Esophagus mucosa (tissue), 1 donor: Measurements from ENCODE around the gene MBD2. TPM values are rescaled to one million over a fixed set of nuclear protein-coding genes. Genes with fewer than 3 reads are reported as not detected.
"Not testable (repeated sequence)": the region's sequence is repeated elsewhere in the genome, so short reads cannot be mapped to it uniquely, and the experiment has no call there.

Source experiments
- ATAC-seq: fragments of 200-7000 bp; cut with Tn5 transposase; one replicate; pipeline ENCODE4 v1.9.1; 2020
- total RNA-seq: library from RNA; stranded (reverse); gene quantifications from one replicate; pipeline ENCODE4 v1.2.4, GENCODE V29; 2023
- donor health status: DM: yes; HTN: yes; CAD: no.

Gene MBD2, protein sequence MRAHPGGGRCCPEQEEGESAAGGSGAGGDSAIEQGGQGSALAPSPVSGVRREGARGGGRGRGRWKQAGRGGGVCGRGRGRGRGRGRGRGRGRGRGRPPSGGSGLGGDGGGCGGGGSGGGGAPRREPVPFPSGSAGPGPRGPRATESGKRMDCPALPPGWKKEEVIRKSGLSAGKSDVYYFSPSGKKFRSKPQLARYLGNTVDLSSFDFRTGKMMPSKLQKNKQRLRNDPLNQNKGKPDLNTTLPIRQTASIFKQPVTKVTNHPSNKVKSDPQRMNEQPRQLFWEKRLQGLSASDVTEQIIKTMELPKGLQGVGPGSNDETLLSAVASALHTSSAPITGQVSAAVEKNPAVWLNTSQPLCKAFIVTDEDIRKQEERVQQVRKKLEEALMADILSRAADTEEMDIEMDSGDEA
- 175 TPM for total RNA-seq

DNA sequence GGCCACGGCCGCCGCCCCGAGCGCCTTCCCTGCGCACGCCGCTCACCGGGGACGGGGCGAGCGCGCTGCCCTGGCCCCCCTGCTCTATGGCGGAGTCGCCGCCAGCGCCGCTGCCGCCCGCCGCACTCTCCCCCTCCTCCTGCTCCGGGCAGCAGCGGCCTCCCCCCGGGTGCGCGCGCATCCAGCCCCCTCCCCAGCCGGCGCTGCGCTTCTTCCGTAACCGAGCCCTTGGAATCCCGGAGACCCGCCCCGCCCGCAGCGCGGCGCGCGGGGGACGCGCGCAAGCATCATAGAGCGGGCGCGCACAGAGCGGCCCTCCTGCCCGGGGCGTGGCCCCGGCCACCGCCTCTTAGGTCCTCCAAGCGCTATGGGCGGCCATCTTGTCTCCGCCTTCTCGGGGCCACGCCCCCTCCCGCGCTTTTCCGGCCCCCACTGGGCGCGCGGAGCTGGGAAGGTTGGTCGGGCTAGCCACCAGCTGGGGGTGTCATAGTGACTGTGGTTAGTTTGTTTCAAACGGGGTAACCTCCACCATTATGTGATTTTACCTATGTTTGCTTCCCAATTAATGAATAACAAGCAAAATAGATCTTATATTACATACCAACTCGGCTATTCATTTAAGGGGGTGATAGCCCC lies at the start of gene MBD2:
Gene MBD2, minus strand, starts transcription at position 291 of the 636 bp plus-strand sequence. Its CDS starts 110 bp downstream, at position 181.
- peak; percentile 98 for ATAC-seq

DNA sequence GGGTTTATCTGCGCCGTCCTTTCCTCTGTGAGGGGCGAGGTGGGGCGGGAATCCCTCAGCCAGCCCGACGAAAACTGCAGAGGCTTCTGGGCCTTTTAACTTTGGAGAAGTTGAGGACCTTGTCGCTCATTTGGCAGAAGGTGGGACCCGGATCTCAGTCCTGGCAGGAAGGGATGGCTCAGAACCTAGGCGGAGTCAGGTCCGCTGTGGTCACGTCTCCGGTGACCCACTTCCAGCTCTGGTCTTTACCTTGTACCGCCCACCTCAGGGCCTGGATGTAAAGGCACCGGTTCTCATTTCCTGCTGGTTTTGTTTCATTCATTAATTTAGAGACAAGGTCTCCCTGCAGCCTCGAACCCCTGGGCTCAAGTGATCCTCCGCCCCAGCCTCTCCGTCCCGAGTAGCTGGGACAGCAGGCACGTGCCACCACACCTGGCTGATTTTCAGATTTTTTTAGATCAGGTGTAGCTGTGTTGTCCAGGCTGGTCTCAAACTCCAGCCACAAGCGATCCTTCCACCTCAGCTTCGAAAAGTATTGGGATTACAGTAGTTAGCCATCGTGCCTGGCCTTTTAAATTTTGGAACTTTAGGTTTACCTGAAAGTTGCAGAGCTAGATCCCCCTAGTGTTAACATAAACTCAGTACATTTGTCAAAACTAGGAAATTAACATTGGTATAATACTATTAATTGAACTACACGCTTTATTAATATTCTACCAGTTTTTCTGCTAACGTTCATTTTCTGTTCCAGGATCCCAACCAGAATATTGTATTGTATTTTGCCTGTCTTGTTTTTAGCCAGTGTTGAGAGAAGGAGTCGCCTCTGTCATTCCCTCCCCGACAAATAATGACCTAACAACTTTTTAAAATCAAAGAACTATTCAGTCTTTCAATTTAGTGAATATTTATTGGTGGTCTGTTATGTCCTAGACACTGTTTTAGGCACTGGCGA lies 45.7 kb upstream of the MBD2 start:
- peak; percentile 72 for ATAC-seq

DNA sequence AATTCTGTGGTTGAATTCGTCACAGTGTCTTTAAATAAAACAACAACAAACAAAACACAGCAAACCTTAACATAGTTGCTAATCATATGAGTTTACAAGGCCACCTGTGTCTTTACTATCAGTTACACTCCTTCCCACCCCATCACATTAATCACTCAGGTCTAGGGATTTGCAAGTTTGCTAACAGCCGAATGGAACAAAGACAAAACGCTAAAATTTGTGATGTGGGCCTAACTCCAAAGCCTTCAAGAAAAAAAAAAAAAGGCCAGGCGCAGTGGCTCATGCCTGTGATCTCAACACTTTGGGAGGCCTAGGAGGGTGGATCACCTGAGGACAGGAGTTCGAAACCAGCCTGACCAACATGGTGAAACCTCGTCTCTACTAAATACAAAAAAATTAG lies 44.3 kb upstream of the MBD2 start:
- no peak for ATAC-seq

DNA sequence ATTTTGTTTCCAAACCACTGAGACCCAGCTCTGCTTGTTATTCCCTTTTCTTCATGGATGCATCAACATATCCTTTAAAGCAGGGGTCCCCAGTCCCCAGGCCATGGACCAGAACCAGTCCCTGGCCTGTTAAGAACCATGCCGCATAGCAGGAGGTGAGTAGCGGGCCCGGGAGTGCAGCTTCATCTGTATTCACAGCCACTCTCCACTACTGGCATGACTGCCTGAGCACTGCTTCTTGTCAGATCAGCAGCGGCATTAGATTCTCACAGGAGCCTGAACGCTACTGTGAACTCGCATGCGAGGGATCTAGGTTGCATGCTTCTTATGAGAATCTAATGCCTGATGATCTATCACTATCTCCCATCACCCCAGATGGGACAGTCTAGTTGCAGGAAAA lies 43.2 kb upstream of the MBD2 start:
- no peak for ATAC-seq

DNA sequence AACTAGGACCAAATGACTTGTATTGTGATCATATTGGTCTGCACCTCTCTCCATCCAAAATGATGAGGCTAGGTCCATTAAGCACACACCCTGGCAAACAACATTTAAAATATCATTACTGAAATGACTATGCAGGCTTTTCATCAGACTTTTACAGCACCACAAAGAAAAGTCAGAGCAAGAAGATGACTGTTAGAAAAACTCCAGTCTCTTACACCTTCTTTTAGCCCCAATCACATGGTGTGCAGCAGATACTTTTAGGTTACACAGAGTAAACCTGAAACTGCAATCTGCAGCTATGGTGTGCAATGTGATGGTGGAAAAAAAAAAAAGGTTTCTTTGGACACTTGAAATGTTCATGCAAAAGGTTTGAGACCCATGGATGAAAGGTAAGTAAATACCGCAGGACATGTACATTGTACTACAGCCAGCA lies 39.5 kb upstream of the MBD2 start:
- no peak for ATAC-seq

DNA sequence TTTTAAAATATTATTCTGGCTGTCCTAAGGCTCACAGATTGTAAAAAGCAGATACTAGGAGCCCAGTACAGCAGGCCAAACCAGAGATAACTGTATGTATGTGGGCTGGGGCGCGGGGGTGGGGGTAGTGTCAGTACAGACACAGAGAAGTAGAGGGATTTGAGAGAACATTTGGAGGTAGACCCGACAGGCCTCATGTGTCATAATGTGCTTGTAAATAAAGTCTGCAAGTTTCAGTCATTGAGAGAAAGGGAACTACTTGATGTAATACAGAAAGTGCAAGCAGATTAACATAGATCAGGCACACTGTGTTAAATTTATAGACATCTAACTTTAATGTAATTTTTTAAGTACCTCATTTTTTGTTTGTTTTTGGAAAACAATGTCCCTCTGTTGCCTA lies 37.4 kb upstream of the MBD2 start:
- no peak for ATAC-seq

DNA sequence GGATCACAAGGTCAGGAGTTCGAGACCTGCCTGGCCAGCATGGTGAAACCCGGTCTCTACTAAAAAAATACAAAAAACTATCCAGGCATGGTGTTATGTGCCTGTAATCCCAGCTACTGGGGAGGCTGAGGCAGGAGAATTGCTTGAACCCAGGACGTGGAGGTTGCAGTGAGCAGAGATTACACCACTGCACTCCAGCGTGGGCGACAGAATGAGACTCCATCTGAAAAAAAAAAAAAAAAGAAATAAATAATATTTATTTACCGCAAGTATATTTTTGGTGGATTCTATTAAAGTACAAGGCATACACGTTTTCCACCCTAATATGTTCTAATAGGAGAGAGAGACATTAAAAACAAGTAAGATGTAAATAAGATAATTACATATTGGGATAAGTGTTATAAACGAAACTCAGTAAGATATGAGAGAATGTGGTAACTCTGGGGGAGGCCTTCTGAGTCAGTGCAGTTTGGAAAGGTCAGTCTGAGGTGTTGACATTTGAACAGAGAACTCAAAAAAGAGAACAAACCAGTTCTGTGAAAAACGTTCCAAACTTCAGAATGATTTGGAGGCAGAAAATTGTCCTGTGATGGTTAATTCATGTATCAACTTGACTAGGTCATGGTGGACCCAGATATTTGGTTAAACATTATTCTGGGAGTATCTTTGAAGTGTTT lies 36.1 kb upstream of the MBD2 start:
- peak; percentile 92 for ATAC-seq

DNA sequence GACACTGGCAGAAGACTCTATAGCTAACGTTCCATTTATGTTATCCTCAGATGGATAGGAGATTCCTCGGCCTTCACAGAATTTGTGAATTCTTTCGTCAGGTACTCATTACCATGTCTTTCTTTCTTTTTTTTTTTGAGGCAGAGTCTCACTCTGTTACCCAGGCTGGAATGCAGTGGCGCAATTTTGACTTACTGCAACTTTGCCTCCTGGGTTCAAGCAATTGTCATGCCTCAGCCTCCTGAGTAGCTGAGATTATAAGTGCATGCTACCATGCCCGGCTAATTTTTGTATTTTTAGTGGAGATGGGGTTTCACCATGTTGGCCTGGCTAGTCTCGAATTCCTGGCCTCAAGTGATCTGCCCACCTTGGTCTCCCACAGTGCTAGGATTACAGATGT lies 33.3 kb upstream of the MBD2 start:
- ATAC-seq, result not testable (repeated sequence)

DNA sequence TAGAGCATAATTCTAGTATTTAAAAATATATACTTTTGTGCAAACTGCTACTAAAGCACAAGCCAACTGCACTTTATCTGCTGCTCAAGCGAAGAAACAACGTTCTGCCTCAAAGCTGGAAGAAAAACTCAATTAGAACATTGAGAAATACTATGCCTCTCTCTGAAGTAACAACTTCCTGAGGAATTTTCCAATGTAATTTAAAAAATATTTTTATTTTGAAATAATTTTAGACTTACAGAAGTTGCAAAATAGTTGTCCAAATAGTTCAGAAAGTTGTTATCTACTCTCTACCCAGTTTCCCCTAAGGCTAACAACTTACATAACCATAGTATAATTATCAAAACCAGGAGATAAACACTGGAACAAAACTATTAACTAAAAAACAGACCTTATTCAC lies 32.5 kb upstream of the MBD2 start:
- ATAC-seq, result no peak

DNA sequence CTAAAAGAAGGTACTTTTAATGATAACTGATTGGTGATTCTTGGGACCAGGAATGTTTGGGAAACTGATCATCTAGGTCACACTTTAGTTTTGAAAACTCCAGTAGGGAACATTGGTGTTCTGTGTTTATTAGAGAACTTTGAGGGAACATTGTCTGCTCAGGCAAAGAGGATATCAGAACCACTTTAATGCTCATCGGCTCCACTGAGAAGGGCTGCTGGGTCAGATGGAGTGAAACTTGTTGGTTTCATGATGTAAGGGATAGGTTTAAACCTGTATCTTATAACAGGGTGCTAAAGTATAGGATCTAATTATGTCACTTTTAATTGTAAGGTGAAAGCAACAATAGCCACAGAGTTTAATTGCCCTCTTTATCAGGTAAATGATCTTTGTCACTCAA lies 30.7 kb upstream of the MBD2 start:
- peak; percentile 36 for ATAC-seq

DNA sequence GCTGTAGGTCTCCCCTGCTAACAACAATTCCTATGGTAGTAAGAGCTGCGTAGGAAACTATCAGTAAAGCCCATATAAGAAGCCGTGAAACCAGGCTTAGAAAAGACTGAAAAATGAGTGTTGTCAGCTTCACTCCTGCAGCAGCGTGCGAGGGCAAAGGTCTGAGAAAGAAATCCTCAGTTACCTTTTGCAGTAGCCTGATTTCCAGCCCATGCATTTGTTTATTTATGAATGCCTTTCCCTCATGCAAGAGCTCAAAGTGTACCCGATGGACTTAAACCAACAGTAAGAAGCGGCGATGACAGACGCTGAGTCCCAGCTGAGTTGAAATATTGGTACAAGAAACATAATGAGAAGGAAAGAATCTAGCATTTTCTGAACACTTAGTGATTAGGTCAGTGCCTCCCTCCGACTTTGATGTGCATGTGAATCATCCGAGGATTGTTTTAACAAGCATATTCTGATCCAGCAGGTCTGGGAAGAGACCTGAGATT lies 29.8 kb upstream of the MBD2 start:
- ATAC-seq, result peak; percentile 90

DNA sequence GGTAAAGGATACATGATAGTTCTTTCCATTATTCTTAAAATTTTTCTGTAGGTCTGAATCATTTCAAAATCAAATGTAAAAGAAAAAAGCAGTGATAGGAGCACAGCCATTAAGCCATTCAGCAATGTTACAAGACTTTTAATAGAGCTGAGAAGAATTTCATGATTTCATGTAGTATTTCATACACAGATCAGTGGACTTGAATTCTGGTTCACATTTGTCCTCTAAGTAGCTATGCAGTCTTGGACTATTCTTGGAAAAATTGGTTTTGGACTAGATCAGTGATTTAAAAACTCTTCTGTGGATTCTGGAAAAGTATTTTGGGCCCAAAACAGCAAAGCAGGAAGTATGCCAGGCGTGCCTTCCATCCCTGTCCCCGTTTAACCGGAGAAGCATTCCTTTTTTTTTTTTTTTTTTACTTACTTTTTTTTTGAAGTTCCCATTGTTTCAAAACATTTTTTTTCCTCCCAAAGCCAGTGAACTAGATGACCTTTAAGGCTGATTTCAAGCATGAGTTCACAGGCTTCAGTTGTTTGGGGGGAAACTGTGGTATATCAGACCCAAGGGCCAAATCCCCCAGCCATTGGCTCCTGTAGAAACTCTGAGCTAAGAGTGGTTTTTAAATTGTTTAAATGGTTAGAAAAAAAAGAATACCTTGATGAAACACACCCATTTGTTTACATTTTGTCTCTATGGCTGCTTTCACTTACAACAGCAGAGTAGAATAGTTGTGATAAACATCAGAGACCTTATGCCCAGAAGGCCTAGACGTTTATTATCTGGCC lies 27.3 kb upstream of the MBD2 start:
- ATAC-seq, result no peak

DNA sequence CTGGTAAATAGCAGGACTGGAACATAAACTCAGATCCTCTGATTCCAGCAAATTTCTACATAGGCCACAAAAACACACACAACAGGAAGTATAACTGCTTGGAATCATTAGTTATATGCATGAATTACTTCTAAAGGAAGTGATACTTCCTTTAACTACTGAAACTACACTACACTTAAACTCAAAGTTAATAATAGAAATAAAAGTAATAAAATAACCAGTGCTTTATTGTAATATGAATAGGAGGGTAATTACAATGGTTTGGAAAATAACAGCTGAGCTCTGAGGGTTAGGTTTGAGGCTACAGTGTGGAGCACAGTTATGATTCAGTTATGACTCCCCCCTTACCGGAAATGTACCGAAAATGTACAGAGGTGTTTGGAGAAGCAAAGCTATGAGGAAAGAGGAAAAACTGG lies 26.4 kb upstream of the MBD2 start:
- no peak for ATAC-seq

DNA sequence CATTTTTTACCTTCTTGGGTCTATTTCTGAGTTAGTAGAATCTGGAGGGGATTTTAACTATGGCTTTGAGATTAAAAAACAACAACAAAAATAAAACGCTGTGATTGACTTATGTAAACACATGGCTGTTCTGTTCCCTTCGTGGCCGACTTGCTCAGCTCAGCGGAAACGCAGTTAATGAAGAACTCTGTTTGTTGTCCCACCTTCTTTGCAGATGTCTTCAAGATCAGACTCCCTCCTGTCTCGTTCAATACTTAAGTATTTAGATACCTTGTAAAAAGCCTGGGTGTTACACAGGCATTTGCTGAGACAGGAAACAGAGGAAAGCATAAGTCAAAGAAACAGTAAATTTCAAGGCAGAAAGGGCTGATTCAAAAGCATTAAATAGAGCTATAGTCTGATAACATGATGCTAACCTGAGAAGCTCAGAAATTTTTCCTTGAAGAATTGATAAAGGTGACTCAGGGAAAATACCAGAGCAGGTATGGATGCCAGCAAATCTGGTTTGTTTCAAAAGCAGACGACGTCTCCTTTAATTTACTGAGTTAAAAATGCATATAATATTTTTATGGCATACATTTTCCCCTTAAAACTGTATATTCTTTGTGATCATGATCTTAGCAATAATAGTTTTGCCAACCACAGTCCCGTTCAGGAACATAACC lies 23.2 kb upstream of the MBD2 start:
- no peak for ATAC-seq

DNA sequence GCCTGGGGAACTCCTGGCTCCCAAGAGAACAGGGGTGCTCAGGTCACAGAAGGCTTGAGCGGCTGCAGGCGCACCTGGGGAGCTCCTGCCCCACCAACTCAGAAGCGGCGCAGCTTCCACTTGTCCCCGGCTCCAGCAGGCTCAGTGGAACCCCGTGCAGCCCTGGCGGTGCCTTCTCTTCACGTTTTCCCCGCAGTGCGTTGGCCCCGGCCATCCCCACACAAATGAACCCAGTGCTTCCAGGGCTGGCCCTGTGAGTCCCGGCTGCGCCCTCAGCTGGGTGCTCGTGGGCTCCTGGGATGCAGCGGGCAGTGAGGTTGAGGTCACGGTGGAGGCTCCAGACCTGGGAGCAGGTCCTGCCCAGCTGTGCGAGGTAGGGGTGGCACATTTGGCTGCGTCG lies 17.9 kb upstream of the MBD2 start:
- ATAC-seq, result no peak

DNA sequence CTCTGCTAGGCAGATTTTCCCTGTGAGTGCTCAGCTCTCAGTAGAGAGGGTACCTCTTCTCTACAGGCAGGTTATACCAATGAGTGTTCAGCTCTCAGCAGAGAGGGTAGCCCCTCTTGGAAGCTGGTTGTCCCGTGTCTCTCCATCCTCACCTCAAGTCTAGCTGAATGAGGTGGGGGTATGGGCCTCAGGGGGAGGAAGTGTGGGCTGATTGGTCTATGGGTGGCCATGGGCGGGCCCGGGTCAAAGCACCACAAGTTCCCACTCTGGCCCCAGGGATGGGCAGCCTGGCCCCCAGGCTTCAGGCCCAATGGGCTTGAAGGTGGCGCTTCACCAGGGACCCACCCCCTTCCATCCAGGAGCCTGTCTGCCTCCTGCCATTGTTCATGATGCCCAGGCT lies 17.0 kb upstream of the MBD2 start:
- ATAC-seq, result peak; percentile 21

DNA sequence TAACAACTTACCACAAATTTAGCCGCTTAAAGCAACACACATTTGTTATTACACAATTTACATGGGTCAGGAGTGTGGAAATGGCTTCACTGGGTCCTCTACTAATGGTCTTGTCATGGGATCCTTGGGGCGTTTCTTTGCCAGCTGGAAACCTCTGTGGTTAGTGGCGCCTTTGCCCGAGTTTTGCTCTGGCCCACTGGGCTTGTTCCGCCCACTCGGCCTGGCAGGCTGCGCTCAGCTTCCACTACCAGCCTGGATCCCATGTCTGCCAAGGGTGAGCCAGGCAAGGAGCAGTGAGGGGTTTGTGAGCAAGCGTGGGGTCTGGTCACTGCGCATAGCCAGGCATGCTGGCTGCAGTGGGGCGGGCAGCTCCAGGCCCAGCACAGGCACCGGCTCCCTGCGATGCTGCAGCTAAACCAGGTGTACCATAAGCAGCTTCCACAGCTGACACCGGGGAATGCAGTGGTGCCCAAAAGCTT lies 16.2 kb upstream of the MBD2 start:
- no peak for ATAC-seq

DNA sequence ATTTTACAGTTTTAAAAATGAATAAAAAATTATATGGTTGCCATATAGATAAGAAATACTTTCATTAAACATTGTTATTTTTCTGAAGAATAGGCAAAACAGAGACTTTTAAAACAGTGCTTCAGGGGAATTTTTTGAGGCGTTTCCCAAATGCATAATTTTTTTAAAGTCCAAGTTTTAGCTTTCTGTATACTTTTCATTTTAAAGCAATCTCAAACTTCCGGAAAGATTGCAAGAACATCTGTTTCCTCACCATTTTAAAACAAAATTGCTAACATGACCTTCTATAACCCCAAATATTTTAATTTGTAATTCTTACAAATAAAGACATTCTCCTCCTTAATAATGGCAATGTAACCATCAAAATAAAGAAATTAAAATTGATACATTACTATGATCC lies 15.1 kb upstream of the MBD2 start:
- no peak for ATAC-seq

DNA sequence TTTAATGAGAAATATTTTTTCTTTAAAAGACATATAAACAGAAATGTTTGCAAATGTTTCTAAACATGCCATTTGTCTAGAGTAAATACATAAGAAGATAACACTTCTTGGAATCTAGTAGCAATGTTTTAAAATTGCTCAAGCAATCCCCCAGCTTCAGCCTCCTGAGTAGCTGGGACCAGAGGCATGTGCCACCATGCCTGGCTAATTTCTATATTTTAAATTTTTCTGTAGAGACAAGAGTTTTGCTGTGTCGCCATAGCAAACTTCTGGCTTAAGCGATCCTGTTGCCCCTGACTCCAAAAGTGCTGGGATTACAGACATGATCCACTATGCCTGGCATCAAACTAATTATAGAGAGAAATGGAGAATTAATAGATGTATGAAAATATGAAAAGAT lies 14.6 kb upstream of the MBD2 start:
- ATAC-seq, result no peak

DNA sequence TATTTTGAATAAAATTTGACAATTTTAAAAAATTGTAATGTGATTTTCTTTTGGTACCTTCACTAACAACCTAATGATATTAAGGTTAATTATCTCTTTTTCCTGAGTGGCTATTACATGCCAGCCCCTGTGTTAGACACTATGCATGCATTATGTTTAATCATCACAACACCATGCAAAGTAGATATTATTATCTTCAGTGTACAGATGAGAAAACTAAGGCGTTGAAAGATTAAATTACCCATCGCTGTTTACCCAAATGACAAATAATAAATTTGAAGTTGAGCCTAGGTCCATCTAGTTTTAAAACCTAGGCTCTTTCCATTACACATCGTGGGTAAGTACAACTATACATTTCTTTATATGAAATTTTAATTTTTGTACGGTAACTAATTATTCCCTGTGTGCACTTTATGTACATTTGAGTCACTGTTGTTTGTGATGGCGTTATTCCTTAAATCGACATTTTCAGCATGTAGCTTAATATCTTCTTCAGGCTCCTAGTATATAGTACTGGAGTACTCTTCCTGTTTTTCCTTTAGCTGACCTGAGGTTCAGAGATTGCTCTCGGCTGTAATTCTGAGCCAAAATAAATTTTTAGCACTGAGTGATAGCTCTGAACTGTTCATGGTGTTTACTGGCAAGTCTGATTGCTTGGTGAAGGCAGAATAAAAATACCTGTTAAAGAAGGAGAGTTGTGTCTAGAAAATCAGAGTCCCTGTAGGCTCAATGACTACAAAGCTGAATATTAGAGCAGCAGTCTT lies 13.9 kb upstream of the MBD2 start:
- ATAC-seq, result no peak
